Body of pancreas (tissue), 4 donors: ENCODE measurements around the gene PARP8.

Experiments used
- CTCF ChIP-seq, 7 experiments: fragments of 450-650 bp in 4 of 7; fragments of 200-600 bp in 3 of 7; sonication (generic) in 3 of 7; IDR thresholded peaks; one replicate each; pipeline ENCODE4 v1.5.1; 2016 to 2019; ENCODE audit warnings: antibody characterized with exemption in 7 of 7
- POLR2A ChIP-seq, 3 donors: fragments of 450-650 bp; IDR thresholded peaks; one replicate each; pipeline ENCODE4 v1.6.1; 2016; ENCODE audit warnings: antibody characterized with exemption in 3 of 3, mild to moderate bottlenecking in 2 of 3

GRCh38 chr5:50866415-50866814 is 200.0 kb downstream of the PARP8 start:
- TF ChIP-seq CTCF (IDR thresholded peaks at IDR 0.05): no peak
- no peak for TF ChIP-seq POLR2A (IDR thresholded peaks at IDR 0.05)
